GM21723 (cell line): ENCODE data around the gene B9D2.
"Not testable (repeated sequence)": the region's sequence is repeated elsewhere in the genome, so short reads cannot be mapped to it uniquely, and the experiment has no call there.

Source experiments
- ATAC-seq: cut with Tn5 transposase; IDR thresholded peaks from one replicate; pipeline ENCODE4 v1.9.1; 2021; ENCODE audit warnings: mild to moderate bottlenecking, moderate library complexity; ENCODE audit not compliant: unreplicated experiment

The B9D2 gene

GRCh38 chr19:41356984-41357739 is 6.8 kb downstream of the B9D2 start:
- ATAC-seq = no peak

GRCh38 chr19:41355802-41356201 is 8.1 kb downstream of the B9D2 start:
- ATAC-seq = no peak

- ATAC-seq = no peak
These were observed 8.9 kb downstream of the B9D2 start for GRCh38 chr19:41355035-41355434.

- peak; percentile 8 for ATAC-seq
These were observed 9.5 kb downstream of the B9D2 start for GRCh38 chr19:41354343-41354953.

GRCh38 chr19:41353466-41354342 is 10.2 kb downstream of the B9D2 start, which contains the start of gene TGFB1:
TSS of gene TGFB1 (minus strand) at chr19:41353922. CDS start at chr19:41353044, 878 bp downstream.
- ATAC-seq = peak; percentile 43

GRCh38 chr19:41352609-41353465 is 11.1 kb downstream of the B9D2 start:
- peak; percentile 3 for ATAC-seq

- ATAC-seq = no peak
These were observed 11.7 kb downstream of the B9D2 start for GRCh38 chr19:41352279-41352608.

GRCh38 chr19:41351339-41352245 is 12.4 kb downstream of the B9D2 start:
- peak; percentile 35 for ATAC-seq

- ATAC-seq = peak; percentile 12
These were observed 13.1 kb downstream of the B9D2 start for GRCh38 chr19:41350735-41351338.

- not testable (repeated sequence) for ATAC-seq
These were observed 17.0 kb downstream of the B9D2 start for GRCh38 chr19:41346916-41347315.

GRCh38 chr19:41344162-41344561 is 19.8 kb downstream of the B9D2 start:
- ATAC-seq = no peak

- no peak for ATAC-seq
These were observed 22.1 kb downstream of the B9D2 start for GRCh38 chr19:41341669-41342490.

- ATAC-seq = no peak
These were observed 24.0 kb downstream of the B9D2 start for GRCh38 chr19:41339936-41340335.

- no peak for ATAC-seq
These were observed 28.5 kb downstream of the B9D2 start for GRCh38 chr19:41335467-41335866.

- ATAC-seq = no peak
These were observed 29.2 kb downstream of the B9D2 start for GRCh38 chr19:41334793-41335192.

GRCh38 chr19:41332468-41332867 is 31.5 kb downstream of the B9D2 start:
- ATAC-seq = no peak

GRCh38 chr19:41332000-41332399 is 31.9 kb downstream of the B9D2 start:
- ATAC-seq = no peak

- no peak for ATAC-seq
These were observed 32.8 kb downstream of the B9D2 start for GRCh38 chr19:41330946-41331678.
